Type B pancreatic cell (in vitro differentiated cells): ENCODE results near the gene NPHP4. TPM values are rescaled to one million over a fixed set of nuclear protein-coding genes. Genes with fewer than 3 reads are reported as not detected.

ENCODE experiments used
- DNase-seq: peaks from one replicate; pipeline ENCODE4 v3.0.0; 2021; ENCODE audit warnings: mixed read lengths; ENCODE audit not compliant: unreplicated experiment; ENCODE audit errors: extremely low spot score
- H3K27ac Mint-ChIP-seq: 2 replicates; pipeline ENCODE4 v1.8.0; 2021; ENCODE audit warnings: mild to moderate bottlenecking, mixed read lengths
- H3K27me3 Mint-ChIP-seq: 2 replicates; pipeline ENCODE4 v1.8.0; 2021; ENCODE audit warnings: mixed read lengths
- H3K36me3 Mint-ChIP-seq: 2 replicates; pipeline ENCODE4 v1.8.0; 2021; ENCODE audit warnings: mixed read lengths
- H3K4me1 Mint-ChIP-seq: one replicate; pipeline ENCODE4 v1.8.0; 2021; ENCODE audit warnings: mixed read lengths; ENCODE audit not compliant: unreplicated experiment
- H3K4me3 Mint-ChIP-seq: 2 replicates; pipeline ENCODE4 v1.8.0; 2021; ENCODE audit warnings: mild to moderate bottlenecking, mixed read lengths
- H3K9me3 Mint-ChIP-seq: 2 replicates; pipeline ENCODE4 v1.8.0; 2021; ENCODE audit warnings: mixed read lengths
- total RNA-seq: library from RNA; stranded (reverse); gene quantifications from 2 replicates; pipeline ENCODE4 v1.2.1, GENCODE V29; 2021; ENCODE audit warnings: low replicate concordance
- TF ChIP-seq, protein P1 (sequence below): fragments of 200-600 bp; sonication (generic); conservative IDR thresholded peaks from 2 replicates; pipeline ENCODE4 v1.5.0; 2021; ENCODE audit warnings: antibody characterized with exemption, mild to moderate bottlenecking

Gene NPHP4
- total RNA-seq, 1 donor from 2014 or later, result 21.7 TPM

DNA sequence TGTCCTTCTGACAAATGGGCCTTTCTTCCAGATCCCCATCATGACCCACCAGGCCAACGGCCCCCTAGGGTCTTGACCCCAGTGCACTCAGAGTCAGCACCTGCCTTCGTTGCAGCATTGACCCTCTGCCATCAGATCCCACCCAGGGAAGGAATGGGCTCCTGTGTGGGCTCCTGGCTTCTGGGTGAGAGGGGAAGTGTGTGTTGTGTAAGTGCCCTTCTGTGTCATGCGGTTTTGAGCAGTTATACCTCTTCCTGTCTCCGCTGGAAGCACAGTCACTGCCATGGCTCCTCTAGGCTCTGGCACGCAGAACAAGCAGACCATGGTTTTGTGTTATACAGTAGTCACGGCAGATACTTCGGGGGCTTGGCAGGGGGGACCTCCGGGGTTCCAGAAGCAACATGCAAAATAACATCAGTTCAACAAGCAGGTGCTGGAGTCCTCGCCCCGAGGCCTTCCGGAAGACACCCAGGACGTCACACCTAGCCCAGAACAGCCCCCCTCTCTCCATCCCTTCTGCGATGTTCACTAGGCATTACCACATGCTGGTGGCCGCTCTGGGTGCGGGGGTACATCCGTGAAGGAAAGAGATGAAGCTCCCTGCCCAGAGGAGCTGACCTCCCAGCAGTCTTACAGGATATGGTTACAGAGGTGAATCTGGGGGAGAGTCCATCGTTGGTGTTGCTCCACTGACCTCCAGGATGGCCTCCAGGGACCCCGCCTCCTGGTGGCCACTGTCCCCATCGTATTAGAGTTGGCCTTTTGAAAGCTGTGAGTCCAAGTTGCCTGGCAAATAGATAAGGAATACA lies 36.0 kb upstream of the NPHP4 start:
- H3K27ac Mint-ChIP-seq, result no peak overlapping the region
- H3K4me3 Mint-ChIP-seq, result no peak overlapping the region
- no peak for DNase-seq
- no peaks in the 10 kb centered on the region for H3K9me3 Mint-ChIP-seq
- TF ChIP-seq, protein P1, sequence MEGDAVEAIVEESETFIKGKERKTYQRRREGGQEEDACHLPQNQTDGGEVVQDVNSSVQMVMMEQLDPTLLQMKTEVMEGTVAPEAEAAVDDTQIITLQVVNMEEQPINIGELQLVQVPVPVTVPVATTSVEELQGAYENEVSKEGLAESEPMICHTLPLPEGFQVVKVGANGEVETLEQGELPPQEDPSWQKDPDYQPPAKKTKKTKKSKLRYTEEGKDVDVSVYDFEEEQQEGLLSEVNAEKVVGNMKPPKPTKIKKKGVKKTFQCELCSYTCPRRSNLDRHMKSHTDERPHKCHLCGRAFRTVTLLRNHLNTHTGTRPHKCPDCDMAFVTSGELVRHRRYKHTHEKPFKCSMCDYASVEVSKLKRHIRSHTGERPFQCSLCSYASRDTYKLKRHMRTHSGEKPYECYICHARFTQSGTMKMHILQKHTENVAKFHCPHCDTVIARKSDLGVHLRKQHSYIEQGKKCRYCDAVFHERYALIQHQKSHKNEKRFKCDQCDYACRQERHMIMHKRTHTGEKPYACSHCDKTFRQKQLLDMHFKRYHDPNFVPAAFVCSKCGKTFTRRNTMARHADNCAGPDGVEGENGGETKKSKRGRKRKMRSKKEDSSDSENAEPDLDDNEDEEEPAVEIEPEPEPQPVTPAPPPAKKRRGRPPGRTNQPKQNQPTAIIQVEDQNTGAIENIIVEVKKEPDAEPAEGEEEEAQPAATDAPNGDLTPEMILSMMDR, result no peak
- H3K36me3 Mint-ChIP-seq, result no peaks in the 10 kb centered on the region
- H3K27me3 Mint-ChIP-seq, result peaks cover 26% of the 10 kb centered on the region
- no peaks in the 10 kb centered on the region for H3K4me1 Mint-ChIP-seq

DNA sequence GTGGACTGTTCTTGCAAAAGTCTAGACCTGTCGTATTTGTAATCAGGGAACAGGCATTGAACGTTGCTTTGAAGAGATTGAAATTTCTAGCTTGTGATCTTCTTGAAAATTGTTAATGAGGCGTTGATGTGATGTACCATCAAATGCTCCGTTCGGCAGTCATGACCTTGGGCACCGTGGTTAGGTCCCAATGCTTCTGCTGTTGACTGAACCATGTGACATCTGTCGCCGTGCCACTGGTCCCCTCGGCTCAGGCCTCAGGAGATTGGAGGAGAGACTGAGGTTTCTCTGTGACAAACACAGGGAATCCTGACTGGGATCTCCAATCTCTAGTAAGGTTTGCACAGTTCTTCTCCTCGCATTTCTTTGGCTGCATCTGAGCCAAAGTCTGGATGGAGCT lies 35.4 kb upstream of the NPHP4 start:
- H3K4me1 Mint-ChIP-seq, result no peaks in the 10 kb centered on the region
- TF ChIP-seq, protein P1, result no peak
- no peak overlapping the region for H3K4me3 Mint-ChIP-seq
- no peaks in the 10 kb centered on the region for H3K36me3 Mint-ChIP-seq
- H3K9me3 Mint-ChIP-seq, result no peaks in the 10 kb centered on the region
- no peak for DNase-seq
- H3K27me3 Mint-ChIP-seq, result peaks cover 20% of the 10 kb centered on the region
- no peak overlapping the region for H3K27ac Mint-ChIP-seq

DNA sequence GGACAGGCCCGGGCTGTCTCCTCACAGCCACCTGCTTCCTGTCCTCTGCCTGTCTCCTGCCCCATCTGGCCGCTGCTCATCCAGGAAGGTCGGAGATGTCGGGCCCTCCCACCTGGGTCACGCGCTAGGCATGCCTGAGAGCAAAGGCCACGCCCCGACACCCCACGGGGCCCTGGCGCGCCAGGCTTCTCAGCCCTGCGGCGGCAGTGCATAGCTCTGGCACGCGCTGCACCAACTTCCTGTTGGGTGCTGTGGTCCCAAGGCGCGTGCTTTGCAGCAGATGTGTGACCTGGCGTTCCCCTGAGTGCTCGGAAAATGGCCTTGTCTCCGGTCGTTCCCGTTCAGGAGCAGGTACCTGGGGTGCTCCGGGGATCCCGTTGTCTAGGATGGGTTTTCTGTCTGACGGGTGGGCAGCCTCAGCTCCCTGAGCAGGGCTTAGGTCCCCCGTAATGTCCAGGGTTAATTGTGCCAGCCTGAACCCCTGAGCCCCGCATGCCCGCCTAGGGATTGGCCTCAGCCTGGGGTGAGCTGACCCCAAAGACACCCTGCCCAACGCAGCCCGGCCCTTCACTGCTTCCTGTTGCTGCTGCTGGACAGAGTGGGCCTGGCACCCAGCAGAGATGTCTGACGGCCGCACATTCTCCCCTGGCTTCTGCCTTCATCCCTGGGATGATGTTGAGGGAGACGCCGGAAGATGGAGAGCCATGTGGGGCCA lies 34.0 kb upstream of the NPHP4 start:
- Mint-ChIP-seq H3K9me3 (no peaks in the 10 kb centered on the region), H3K27ac (no peak overlapping the region), H3K36me3 (no peaks in the 10 kb centered on the region), H3K4me1 (no peaks in the 10 kb centered on the region), H3K27me3 (peaks cover 18% of the 10 kb centered on the region), H3K4me3 (no peak overlapping the region)
- TF ChIP-seq, protein P1, result no peak
- DNase-seq, result no peak

DNA sequence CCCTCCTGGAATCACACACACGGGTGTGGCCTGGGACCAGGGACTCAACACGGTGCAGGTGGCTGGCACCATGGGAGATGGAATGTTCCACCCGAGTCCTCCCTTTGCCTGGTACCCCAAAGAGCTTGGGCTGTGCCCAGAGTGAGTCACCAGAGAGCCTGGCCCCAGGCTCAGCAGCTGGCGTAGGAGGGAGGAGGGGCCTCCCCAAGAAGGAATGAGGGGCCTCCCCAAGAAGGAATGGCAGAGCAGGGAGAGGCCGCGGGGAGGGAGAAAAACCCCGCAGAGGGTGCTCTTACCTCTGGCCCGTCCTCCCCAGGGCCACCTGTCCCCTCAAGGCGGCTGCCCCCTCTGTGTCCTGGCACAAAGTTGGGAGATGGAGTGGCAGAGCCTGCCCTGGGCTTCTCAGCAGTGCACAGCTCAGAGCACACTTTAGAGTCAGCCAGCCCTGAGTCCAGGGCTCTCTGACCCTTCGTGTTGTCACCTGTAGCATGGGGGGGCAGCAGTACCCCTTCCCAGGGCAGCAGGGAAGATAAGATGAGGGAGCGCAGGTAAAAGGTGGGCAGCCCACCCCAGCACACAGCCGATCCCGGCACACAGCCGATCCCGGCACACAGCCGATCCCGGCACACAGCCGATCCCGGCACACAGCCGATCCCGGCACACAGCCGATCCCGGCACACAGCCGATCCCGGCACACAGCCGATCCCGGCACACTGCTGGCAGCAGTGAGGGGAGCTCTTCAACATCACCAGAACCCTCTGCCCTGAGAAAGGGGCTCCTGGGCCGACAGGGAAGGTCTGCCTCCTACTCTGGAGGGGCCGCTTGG lies 33.3 kb upstream of the NPHP4 start:
- no peak overlapping the region for H3K27ac Mint-ChIP-seq
- peaks cover 13% of the 10 kb centered on the region for H3K27me3 Mint-ChIP-seq
- H3K36me3 Mint-ChIP-seq, result no peaks in the 10 kb centered on the region
- TF ChIP-seq, protein P1, result no peak
- no peak for DNase-seq
- H3K9me3 Mint-ChIP-seq, result no peaks in the 10 kb centered on the region
- H3K4me3 Mint-ChIP-seq, result no peak overlapping the region
- no peaks in the 10 kb centered on the region for H3K4me1 Mint-ChIP-seq

DNA sequence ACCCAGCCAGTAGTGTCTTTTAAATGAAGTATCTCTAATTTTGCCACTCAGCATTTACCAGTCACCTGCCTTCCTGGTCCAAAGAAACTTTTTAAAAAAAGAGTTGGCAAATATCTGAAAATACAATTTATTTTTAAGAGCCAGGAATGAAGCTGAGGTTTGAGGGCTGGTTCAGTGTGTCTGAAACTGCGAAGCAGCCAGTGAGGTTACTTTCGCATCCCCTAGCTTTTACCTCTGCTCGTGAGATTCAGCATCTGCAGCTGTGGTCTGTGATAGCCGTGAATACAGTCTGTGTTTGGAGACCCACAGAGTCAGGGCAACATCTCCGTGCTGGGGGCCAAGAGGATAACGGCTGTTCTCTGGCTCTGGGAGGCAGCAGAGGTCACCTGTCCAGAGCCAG lies 32.2 kb upstream of the NPHP4 start:
- DNase-seq, result no peak
- H3K4me3 Mint-ChIP-seq, result no peak overlapping the region
- TF ChIP-seq, protein P1, result no peak
- peaks cover 11% of the 10 kb centered on the region for H3K27me3 Mint-ChIP-seq
- no peaks in the 10 kb centered on the region for H3K4me1 Mint-ChIP-seq
- no peaks in the 10 kb centered on the region for H3K9me3 Mint-ChIP-seq
- H3K36me3 Mint-ChIP-seq, result no peaks in the 10 kb centered on the region
- no peak overlapping the region for H3K27ac Mint-ChIP-seq
